ENCODE data around the gene RNASEH2B. TPM values are rescaled to one million over a fixed set of nuclear protein-coding genes. Genes with fewer than 3 reads are reported as not detected.

Gene RNASEH2B
- polyA plus RNA-seq (2013, experiment 1 of 2) = 24.9 TPM
- polyA plus RNA-seq (2013, experiment 2 of 2) = 37.1 TPM

- peak within 1 kb of the TSS; percentile 71 for H3K27ac ChIP-seq (ENCODE audit: low read depth, low read length, severe bottlenecking)
- H3K4me1 ChIP-seq (ENCODE audit: control insufficient read depth, insufficient read depth, low read length, poor library complexity, severe bottlenecking) = peaks cover 18% of the 10 kb centered on the region
- WGBS, 2 experiments (ENCODE audit: insufficient coverage in 2 of 2) = 1% methylated on average over 93 to 96 of the region's 107 CpGs
These were observed at the start of gene RNASEH2B for GRCh38 chr13:50909605-50910484. Gene RNASEH2B (plus strand): TSS chr13:50909791. CDS start chr13:50910077, 286 bp downstream.

GRCh38 chr13:50864492-50864891 lies 45.1 kb upstream of the RNASEH2B start:
- H3K4me3 ChIP-seq (ENCODE audit: extremely low read depth, insufficient read depth, low read length, poor library complexity, severe bottlenecking) = no peak overlapping the region
- no peaks in the 10 kb centered on the region for H3K9me3 ChIP-seq (ENCODE audit: control insufficient read depth, low read length)
- WGBS, 2 experiments (ENCODE audit: insufficient coverage in 2 of 2) = 100% methylated on average over 1 of the region's 1 CpG; no CpG with 5 or more reads in 1 of the 2 experiments
- no peaks in the 10 kb centered on the region for H3K36me3 ChIP-seq (ENCODE audit: control insufficient read depth, insufficient read depth, low read length)
- no peaks in the 10 kb centered on the region for H3K4me1 ChIP-seq (ENCODE audit: control insufficient read depth, insufficient read depth, low read length, poor library complexity, severe bottlenecking)
- no peak overlapping the region for H3K27ac ChIP-seq (ENCODE audit: low read depth, low read length, severe bottlenecking)

More at GRCh38 chr13:50909605-50910484, at the start of gene RNASEH2B:
- Histone ChIP-seq H3K4me3 (ENCODE audit: extremely low read depth, insufficient read depth, low read length, poor library complexity, severe bottlenecking) (peak within 1 kb of the TSS; percentile 63), H3K9me3 (ENCODE audit: control insufficient read depth, low read length) (no peaks in the 10 kb centered on the region), H3K36me3 (ENCODE audit: control insufficient read depth, insufficient read depth, low read length) (no peaks in the 10 kb centered on the region)

GRCh38 chr13:50866817-50867636 lies 42.6 kb upstream of the RNASEH2B start:
- Histone ChIP-seq H3K27ac (ENCODE audit: low read depth, low read length, severe bottlenecking) (no peak overlapping the region), H3K4me1 (ENCODE audit: control insufficient read depth, insufficient read depth, low read length, poor library complexity, severe bottlenecking) (no peaks in the 10 kb centered on the region), H3K4me3 (ENCODE audit: extremely low read depth, insufficient read depth, low read length, poor library complexity, severe bottlenecking) (no peak overlapping the region), H3K36me3 (ENCODE audit: control insufficient read depth, insufficient read depth, low read length) (no peaks in the 10 kb centered on the region), H3K9me3 (ENCODE audit: control insufficient read depth, low read length) (no peaks in the 10 kb centered on the region)
- 90 to 96% methylated on average over 2 of the region's 2 CpGs for WGBS, 2 experiments (ENCODE audit: insufficient coverage in 2 of 2)

GRCh38 chr13:50867637-50867945 lies 42.0 kb upstream of the RNASEH2B start:
- WGBS, 2 experiments (ENCODE audit: insufficient coverage in 2 of 2) = 13 to 54% methylated on average over 1 to 2 of the region's 3 CpGs
- no peaks in the 10 kb centered on the region for H3K36me3 ChIP-seq (ENCODE audit: control insufficient read depth, insufficient read depth, low read length)
- H3K4me3 ChIP-seq (ENCODE audit: extremely low read depth, insufficient read depth, low read length, poor library complexity, severe bottlenecking) = no peak overlapping the region
- H3K27ac ChIP-seq (ENCODE audit: low read depth, low read length, severe bottlenecking) = no peak overlapping the region
- H3K9me3 ChIP-seq (ENCODE audit: control insufficient read depth, low read length) = no peaks in the 10 kb centered on the region
- H3K4me1 ChIP-seq (ENCODE audit: control insufficient read depth, insufficient read depth, low read length, poor library complexity, severe bottlenecking) = no peaks in the 10 kb centered on the region

GRCh38 chr13:50871405-50871804 lies 38.2 kb upstream of the RNASEH2B start:
- H3K36me3 ChIP-seq (ENCODE audit: control insufficient read depth, insufficient read depth, low read length) = no peaks in the 10 kb centered on the region
- no peak overlapping the region for H3K4me3 ChIP-seq (ENCODE audit: extremely low read depth, insufficient read depth, low read length, poor library complexity, severe bottlenecking)
- no CpG with 5 or more reads among the region's 1 CpG for WGBS, 2 experiments (ENCODE audit: insufficient coverage in 2 of 2)
- H3K4me1 ChIP-seq (ENCODE audit: control insufficient read depth, insufficient read depth, low read length, poor library complexity, severe bottlenecking) = no peaks in the 10 kb centered on the region
- H3K27ac ChIP-seq (ENCODE audit: low read depth, low read length, severe bottlenecking) = no peak overlapping the region
- H3K9me3 ChIP-seq (ENCODE audit: control insufficient read depth, low read length) = no peaks in the 10 kb centered on the region

- H3K4me3 ChIP-seq (ENCODE audit: extremely low read depth, insufficient read depth, low read length, poor library complexity, severe bottlenecking) = no peak overlapping the region
- 75 to 91% methylated on average over 2 of the region's 2 CpGs for WGBS, 2 experiments (ENCODE audit: insufficient coverage in 2 of 2)
- no peaks in the 10 kb centered on the region for H3K9me3 ChIP-seq (ENCODE audit: control insufficient read depth, low read length)
- H3K36me3 ChIP-seq (ENCODE audit: control insufficient read depth, insufficient read depth, low read length) = no peaks in the 10 kb centered on the region
- no peaks in the 10 kb centered on the region for H3K4me1 ChIP-seq (ENCODE audit: control insufficient read depth, insufficient read depth, low read length, poor library complexity, severe bottlenecking)
- H3K27ac ChIP-seq (ENCODE audit: low read depth, low read length, severe bottlenecking) = no peak overlapping the region
These were observed 36.1 kb upstream of the RNASEH2B start for GRCh38 chr13:50873467-50873866.

GRCh38 chr13:50873991-50874390 lies 35.6 kb upstream of the RNASEH2B start:
- no peaks in the 10 kb centered on the region for H3K4me1 ChIP-seq (ENCODE audit: control insufficient read depth, insufficient read depth, low read length, poor library complexity, severe bottlenecking)
- no peak overlapping the region for H3K27ac ChIP-seq (ENCODE audit: low read depth, low read length, severe bottlenecking)
- H3K36me3 ChIP-seq (ENCODE audit: control insufficient read depth, insufficient read depth, low read length) = no peaks in the 10 kb centered on the region
- H3K4me3 ChIP-seq (ENCODE audit: extremely low read depth, insufficient read depth, low read length, poor library complexity, severe bottlenecking) = no peak overlapping the region
- no peaks in the 10 kb centered on the region for H3K9me3 ChIP-seq (ENCODE audit: control insufficient read depth, low read length)
- WGBS, 2 experiments (ENCODE audit: insufficient coverage in 2 of 2) = 86% methylated on average over 1 of the region's 2 CpGs; no CpG with 5 or more reads in 1 of the 2 experiments

GRCh38 chr13:50882816-50883435 lies 26.7 kb upstream of the RNASEH2B start:
- Histone ChIP-seq H3K9me3 (ENCODE audit: control insufficient read depth, low read length) (no peaks in the 10 kb centered on the region), H3K4me3 (ENCODE audit: extremely low read depth, insufficient read depth, low read length, poor library complexity, severe bottlenecking) (no peak overlapping the region), H3K4me1 (ENCODE audit: control insufficient read depth, insufficient read depth, low read length, poor library complexity, severe bottlenecking) (no peaks in the 10 kb centered on the region), H3K36me3 (ENCODE audit: control insufficient read depth, insufficient read depth, low read length) (no peaks in the 10 kb centered on the region), H3K27ac (ENCODE audit: low read depth, low read length, severe bottlenecking) (no peak overlapping the region)
- 88 to 94% methylated on average over 3 to 4 of the region's 5 CpGs for WGBS, 2 experiments (ENCODE audit: insufficient coverage in 2 of 2)

GRCh38 chr13:50883728-50884127 lies 25.9 kb upstream of the RNASEH2B start:
- no peaks in the 10 kb centered on the region for H3K36me3 ChIP-seq (ENCODE audit: control insufficient read depth, insufficient read depth, low read length)

GRCh38 chr13:50884265-50884664 lies 25.3 kb upstream of the RNASEH2B start:
- Histone ChIP-seq H3K27ac (ENCODE audit: low read depth, low read length, severe bottlenecking) (no peak overlapping the region), H3K4me1 (ENCODE audit: control insufficient read depth, insufficient read depth, low read length, poor library complexity, severe bottlenecking) (no peaks in the 10 kb centered on the region), H3K9me3 (ENCODE audit: control insufficient read depth, low read length) (no peaks in the 10 kb centered on the region), H3K36me3 (ENCODE audit: control insufficient read depth, insufficient read depth, low read length) (no peaks in the 10 kb centered on the region), H3K4me3 (ENCODE audit: extremely low read depth, insufficient read depth, low read length, poor library complexity, severe bottlenecking) (no peak overlapping the region)
- 83 to 100% methylated on average over 1 of the region's 1 CpG for WGBS, 2 experiments (ENCODE audit: insufficient coverage in 2 of 2)

More at GRCh38 chr13:50883728-50884127, 25.9 kb upstream of the RNASEH2B start:
- WGBS, 2 experiments (ENCODE audit: insufficient coverage in 2 of 2) = 57 to 75% methylated on average over 1 of the region's 1 CpG
- H3K4me3 ChIP-seq (ENCODE audit: extremely low read depth, insufficient read depth, low read length, poor library complexity, severe bottlenecking) = no peak overlapping the region
- no peaks in the 10 kb centered on the region for H3K9me3 ChIP-seq (ENCODE audit: control insufficient read depth, low read length)
- H3K27ac ChIP-seq (ENCODE audit: low read depth, low read length, severe bottlenecking) = no peak overlapping the region
- H3K4me1 ChIP-seq (ENCODE audit: control insufficient read depth, insufficient read depth, low read length, poor library complexity, severe bottlenecking) = no peaks in the 10 kb centered on the region

Measured in mesodermal cell (in vitro differentiated cells).